Adrenal gland (tissue), 12 donors: Measurements from ENCODE around the gene VEGFB. TPM values are rescaled to one million over a fixed set of nuclear protein-coding genes. Genes with fewer than 3 reads are reported as not detected.

ENCODE experiments used
- DNase-seq, 7 donors: peaks; one replicate each; pipeline ENCODE4 v3.0.0-alpha.2; 2019 to 2020
- H3K27ac ChIP-seq, 5 donors: fragments of 200-600 bp; sonication (generic) in 4 of 5; 1 replicate in 3 of 5; 2 replicates in 2 of 5; pipeline versions ENCODE4 v1.5.1 to v1.8.0; 2016 to 2020; ENCODE audit warnings: mild to moderate bottlenecking in 1 of 5
- H3K27me3 ChIP-seq: fragments of 200-600 bp; 2 replicates; pipeline ENCODE4 v1.8.0; 2021
- H3K36me3 ChIP-seq, 2 donors: fragments of 200-600 bp; replicated peaks in 1 of 2; 1 replicate in 1 of 2; 2 replicates in 1 of 2; pipeline versions ENCODE4 v1.5.1 to v1.8.0; 2018 to 2022
- H3K4me1 ChIP-seq, 2 donors: fragments of 200-600 bp; replicated peaks in 1 of 2; 1 replicate in 1 of 2; 2 replicates in 1 of 2; pipeline versions ENCODE4 v1.5.1 to v1.8.0; 2018 to 2021
- H3K4me3 ChIP-seq, 4 donors: fragments of 200-600 bp; sonication (generic) in 3 of 4; one replicate each; pipeline ENCODE4 v1.5.1; 2016 to 2018
- H3K9me3 ChIP-seq, 3 donors: fragments of 200-600 bp; sonication (generic) in 1 of 3; replicated peaks in 1 of 3; 1 replicate in 2 of 3; 2 replicates in 1 of 3; pipeline versions ENCODE4 v1.5.1 to v1.8.0; 2016 to 2021
- POLR2A ChIP-seq, 2 donors: fragments of 450-650 bp; IDR thresholded peaks; one replicate each; pipeline ENCODE4 v1.6.1; 2017; ENCODE audit warnings: antibody characterized with exemption in 2 of 2, mild to moderate bottlenecking in 2 of 2, moderate library complexity in 1 of 2
- WGBS, 4 donors: extraction: QIAGEN DNeasy Blood & Tissue Kit in 2 of 4; methylation state at CpG; one replicate each; pipeline versions ENCODE4 v1.1.5 to v1.1.7; 2013 to 2017; 5-methylcytosine and 5-hydroxymethylcytosine counted together
- intact Hi-C, 2 donors: fragments of 100-400 bp; cut with DNase I; formaldehyde crosslinking; loops; one replicate each; pipeline versions ENCODE4 v1.14.1 to v1.15.0; 2022 to 2023
- polyA plus RNA-seq, 3 donors: library from polyadenylated mRNA; stranded (reverse); fragments of 200-250 nt in 2 of 3; fragments of 350-450 nt in 1 of 3; fragmentation: Illumina TruSeq in 1 of 3; extraction: RNeasy Lipid Tissue Mini Kit (QIAGEN cat#74804) in 1 of 3; gene quantifications; one replicate each; pipeline ENCODE4 v1.2.3, GENCODE V29; 2013 to 2014
- total RNA-seq, 9 donors: library from RNA; depleted of rRNA in 4 of 9; stranded (reverse); fragments of >200 nt in 4 of 9; fragments of 120-200 nt in 1 of 9; fragmentation: NEBNext Ultra II Directional in 1 of 9; extraction: Animal tissue kit (Norgen Biotek cat#: 25700) in 1 of 9; gene quantifications; one replicate each; pipeline versions ENCODE4 v1.1.0 to v1.2.4, GENCODE V29; 2013 to 2023
- TF ChIP-seq, protein P1 (sequence below), 6 experiments: fragments of 450-650 bp in 4 of 6; fragments of 200-600 bp in 2 of 6; sonication (generic) in 1 of 6; IDR thresholded peaks; 1 replicate in 5 of 6; 2 replicates in 1 of 6; pipeline versions ENCODE4 v1.5.1 to v1.8.0; 2016 to 2021; ENCODE audit warnings: antibody characterized with exemption in 6 of 6, mild to moderate bottlenecking in 2 of 6, moderate library complexity in 1 of 6
- donor health status: healthy with polysubstance abuse.
- donor health status: Bipolar disorder and iron deficiency.
- donor health status: DM: yes; HTN: yes; CAD: no.
- donor health status: DM: no; HTN: no; CAD: no.
- donor health status: DM: no; HTN: no; CAD: no.
- donor health status: DM: yes; HTN: yes; CAD: no.

The VEGFB gene
- total and polyA plus RNA-seq, 12 donors: 36.0 to 185 (median 134) TPM

DNA sequence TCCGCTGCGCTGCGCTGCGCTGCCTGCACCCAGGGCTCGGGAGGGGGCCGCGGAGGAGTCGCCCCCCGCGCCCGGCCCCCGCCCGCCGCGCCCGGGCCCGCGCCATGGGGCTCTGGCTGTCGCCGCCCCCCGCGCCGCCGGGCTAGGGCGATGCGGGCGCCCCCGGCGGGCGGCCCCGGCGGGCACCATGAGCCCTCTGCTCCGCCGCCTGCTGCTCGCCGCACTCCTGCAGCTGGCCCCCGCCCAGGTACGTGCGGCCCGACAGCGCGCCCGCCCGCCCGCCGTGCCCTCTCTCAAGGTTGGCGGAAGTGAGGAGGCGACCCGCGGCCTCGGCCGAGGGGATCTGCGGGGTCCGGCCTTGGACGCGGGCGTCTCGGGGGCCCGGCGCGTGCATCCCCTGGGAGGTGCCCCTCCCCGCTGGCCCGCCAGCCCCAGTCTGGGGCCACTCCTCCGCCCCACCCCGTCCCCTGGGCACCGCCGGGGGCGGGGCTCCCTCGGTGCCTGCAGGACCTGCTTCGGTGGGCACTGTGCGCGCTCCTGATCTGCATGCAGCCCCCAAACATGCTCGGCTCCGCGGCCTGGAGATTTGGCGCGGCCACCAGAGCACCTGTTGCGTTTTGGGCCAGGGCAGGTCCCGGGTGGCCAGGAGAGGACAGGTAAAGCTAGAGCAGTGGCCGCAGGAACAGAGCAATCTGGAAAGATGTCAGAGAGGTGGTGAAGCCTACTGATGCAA, 429 bp downstream of the VEGFB start:
- TF ChIP-seq, protein P1, sequence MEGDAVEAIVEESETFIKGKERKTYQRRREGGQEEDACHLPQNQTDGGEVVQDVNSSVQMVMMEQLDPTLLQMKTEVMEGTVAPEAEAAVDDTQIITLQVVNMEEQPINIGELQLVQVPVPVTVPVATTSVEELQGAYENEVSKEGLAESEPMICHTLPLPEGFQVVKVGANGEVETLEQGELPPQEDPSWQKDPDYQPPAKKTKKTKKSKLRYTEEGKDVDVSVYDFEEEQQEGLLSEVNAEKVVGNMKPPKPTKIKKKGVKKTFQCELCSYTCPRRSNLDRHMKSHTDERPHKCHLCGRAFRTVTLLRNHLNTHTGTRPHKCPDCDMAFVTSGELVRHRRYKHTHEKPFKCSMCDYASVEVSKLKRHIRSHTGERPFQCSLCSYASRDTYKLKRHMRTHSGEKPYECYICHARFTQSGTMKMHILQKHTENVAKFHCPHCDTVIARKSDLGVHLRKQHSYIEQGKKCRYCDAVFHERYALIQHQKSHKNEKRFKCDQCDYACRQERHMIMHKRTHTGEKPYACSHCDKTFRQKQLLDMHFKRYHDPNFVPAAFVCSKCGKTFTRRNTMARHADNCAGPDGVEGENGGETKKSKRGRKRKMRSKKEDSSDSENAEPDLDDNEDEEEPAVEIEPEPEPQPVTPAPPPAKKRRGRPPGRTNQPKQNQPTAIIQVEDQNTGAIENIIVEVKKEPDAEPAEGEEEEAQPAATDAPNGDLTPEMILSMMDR (IDR thresholded peaks at IDR 0.05): peak in 1 of 6 experiments; percentile 21
- TF ChIP-seq POLR2A (IDR thresholded peaks at IDR 0.05): peak in 1 of 2 donors; percentile 14
- Histone ChIP-seq H3K4me3 (peak overlapping the region; percentile 18 to 94 (median 72)), H3K27me3 (no peaks in the 10 kb centered on the region), H3K9me3 (no peaks in the 10 kb centered on the region), H3K4me1 (peaks cover 5 to 34% of the 10 kb centered on the region in 2 donors), H3K36me3 (peaks cover 0 to 19% of the 10 kb centered on the region in 2 donors), H3K27ac (peak overlapping the region in 4 of 5 donors; percentile 57 to 92 (median 76))
- peak in 4 of 7 donors; percentile 52 to 69 (median 56) for DNase-seq
- intact Hi-C loops: no loop called here
- 1 to 7% (median 4%) methylated on average over 3 to 77 of the region's 80 CpGs for WGBS, 4 donors

DNA sequence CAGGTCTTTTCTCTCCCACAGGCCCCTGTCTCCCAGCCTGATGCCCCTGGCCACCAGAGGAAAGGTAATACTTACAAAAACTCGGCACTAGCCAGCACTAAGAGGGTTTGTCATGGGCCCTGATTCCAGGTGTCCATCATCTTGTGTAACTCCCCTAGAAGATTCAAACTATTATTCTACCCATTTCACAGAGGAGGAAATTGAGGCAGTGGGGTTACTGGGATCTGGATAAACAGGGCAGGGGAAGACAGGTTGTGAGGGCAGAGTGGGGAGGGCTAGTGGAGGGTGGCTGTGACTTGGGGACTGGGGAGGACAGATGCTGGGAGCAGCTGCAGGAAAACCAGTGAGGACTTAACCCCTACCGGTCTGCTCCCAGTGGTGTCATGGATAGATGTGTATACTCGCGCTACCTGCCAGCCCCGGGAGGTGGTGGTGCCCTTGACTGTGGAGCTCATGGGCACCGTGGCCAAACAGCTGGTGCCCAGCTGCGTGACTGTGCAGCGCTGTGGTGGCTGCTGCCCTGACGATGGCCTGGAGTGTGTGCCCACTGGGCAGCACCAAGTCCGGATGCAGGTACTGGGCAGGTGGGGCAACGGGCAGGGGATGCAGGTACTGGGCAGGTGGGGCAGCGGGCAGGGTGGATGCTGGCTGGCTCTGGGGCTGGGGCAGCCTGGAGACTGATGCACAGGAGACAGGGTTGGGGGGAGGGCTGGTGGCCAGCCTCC, 1.2 kb downstream of the VEGFB start:
- no peak for TF ChIP-seq POLR2A (IDR thresholded peaks at IDR 0.05)
- TF ChIP-seq, protein P1 (IDR thresholded peaks at IDR 0.05): no peak
- Histone ChIP-seq H3K27ac (peak overlapping the region in 3 of 5 donors; percentile 64 to 92 (median 89)), H3K4me3 (peak overlapping the region in 2 of 4 donors; percentile 51 to 92), H3K4me1 (peaks cover 12 to 40% of the 10 kb centered on the region in 2 donors), H3K9me3 (no peaks in the 10 kb centered on the region), H3K36me3 (peaks cover 0 to 19% of the 10 kb centered on the region in 2 donors), H3K27me3 (no peaks in the 10 kb centered on the region)
- intact Hi-C loops: no loop called here
- WGBS, 4 donors: 44 to 66% (median 54%) methylated on average over 1 to 12 of the region's 12 CpGs
- DNase-seq: peak in 3 of 7 donors; percentile 20 to 35 (median 28)

DNA sequence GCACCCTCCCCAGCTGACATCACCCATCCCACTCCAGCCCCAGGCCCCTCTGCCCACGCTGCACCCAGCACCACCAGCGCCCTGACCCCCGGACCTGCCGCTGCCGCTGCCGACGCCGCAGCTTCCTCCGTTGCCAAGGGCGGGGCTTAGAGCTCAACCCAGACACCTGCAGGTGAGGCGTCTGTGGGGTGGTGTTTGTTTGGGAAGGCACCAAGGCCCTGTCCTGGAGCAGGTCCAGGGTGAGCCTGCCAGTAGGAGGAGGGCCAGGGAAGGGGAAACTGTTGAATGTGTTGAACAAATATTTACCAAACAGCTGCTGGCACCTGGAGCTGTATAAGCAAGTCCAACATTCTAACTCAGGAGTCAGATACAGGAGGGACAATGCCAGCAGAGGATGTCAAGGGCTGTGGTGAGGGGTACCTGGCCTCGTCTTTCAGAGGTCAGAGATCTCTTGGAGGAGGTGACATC, 3.1 kb downstream of the VEGFB start:
- H3K9me3 ChIP-seq: no peaks in the 10 kb centered on the region
- no peak overlapping the region for H3K27ac ChIP-seq
- H3K4me1 ChIP-seq: peaks cover 15 to 36% of the 10 kb centered on the region in 2 donors
- no peaks in the 10 kb centered on the region for H3K27me3 ChIP-seq
- 68 to 84% (median 78%) methylated on average over 12 of the region's 12 CpGs for WGBS, 4 donors
- H3K4me3 ChIP-seq: no peak overlapping the region
- peaks cover 0 to 19% of the 10 kb centered on the region in 2 donors for H3K36me3 ChIP-seq
- intact Hi-C loops: no loop called here
- peak in 1 of 7 donors; percentile 18 for DNase-seq
- no peak for TF ChIP-seq POLR2A (IDR thresholded peaks at IDR 0.05)
- TF ChIP-seq, protein P1 (IDR thresholded peaks at IDR 0.05): no peak

DNA sequence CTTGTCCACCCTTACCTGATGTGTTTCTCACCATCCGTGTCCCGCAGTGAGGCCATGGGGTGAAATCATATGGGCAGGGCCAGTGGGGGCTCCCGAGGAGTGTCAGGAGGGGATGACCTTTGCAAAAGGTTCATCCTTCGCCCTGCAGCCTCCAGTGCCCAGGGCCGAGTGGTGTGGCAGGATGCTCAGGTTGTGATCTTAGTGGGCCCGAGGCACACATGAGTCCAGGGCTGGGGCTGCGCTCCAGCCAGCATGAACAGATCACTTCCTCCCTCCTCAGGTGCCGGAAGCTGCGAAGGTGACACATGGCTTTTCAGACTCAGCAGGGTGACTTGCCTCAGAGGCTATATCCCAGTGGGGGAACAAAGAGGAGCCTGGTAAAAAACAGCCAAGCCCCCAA, 3.7 kb downstream of the VEGFB start:
- Histone ChIP-seq H3K4me3 (no peak overlapping the region), H3K27me3 (no peaks in the 10 kb centered on the region), H3K27ac (peak overlapping the region in 2 of 5 donors; percentile 97 to 99), H3K36me3 (peaks cover 0 to 20% of the 10 kb centered on the region in 2 donors), H3K4me1 (peaks cover 20 to 41% of the 10 kb centered on the region in 2 donors), H3K9me3 (no peaks in the 10 kb centered on the region)
- WGBS, 4 donors: 83 to 100% (median 93%) methylated on average over 2 to 9 of the region's 9 CpGs
- DNase-seq: peak in 1 of 7 donors; percentile 8
- TF ChIP-seq, protein P1 (IDR thresholded peaks at IDR 0.05): no peak
- TF ChIP-seq POLR2A (IDR thresholded peaks at IDR 0.05): no peak
- intact Hi-C loops: no loop called here
